ENCODE measurements around the gene GXYLT1.

Gene GXYLT1

GRCh38 chr12:42166501-42166900 lies 21.8 kb upstream of the GXYLT1 start:
- FAIRE-seq (no peak), DNase-seq (ENCODE audit: insufficient read length, low spot score) (no peak)
- TF ChIP-seq CTCF (IDR thresholded peaks at IDR 0.05; ENCODE audit: insufficient read depth, missing control alignments), result no peak

GRCh38 chr12:42163913-42164312 lies 19.2 kb upstream of the GXYLT1 start:
- TF ChIP-seq CTCF (IDR thresholded peaks at IDR 0.05; ENCODE audit: insufficient read depth, missing control alignments), result no peak
- FAIRE-seq, result peak; percentile 35
- DNase-seq (ENCODE audit: insufficient read length, low spot score), result no peak

- FAIRE-seq (no peak), DNase-seq (ENCODE audit: insufficient read length, low spot score) (no peak)
Measured at GRCh38 chr12:42162965-42163364, 18.3 kb upstream of the GXYLT1 start.

GRCh38 chr12:42162193-42162592 lies 17.5 kb upstream of the GXYLT1 start:
- no peak for DNase-seq (ENCODE audit: insufficient read length, low spot score)
- TF ChIP-seq CTCF (IDR thresholded peaks at IDR 0.05; ENCODE audit: insufficient read depth, missing control alignments), result no peak
- FAIRE-seq, result no peak

More at GRCh38 chr12:42162965-42163364, 18.3 kb upstream of the GXYLT1 start:
- no peak for TF ChIP-seq CTCF (IDR thresholded peaks at IDR 0.05; ENCODE audit: insufficient read depth, missing control alignments)

- FAIRE-seq (no peak), DNase-seq (ENCODE audit: insufficient read length, low spot score) (no peak)
- no peak for TF ChIP-seq CTCF (IDR thresholded peaks at IDR 0.05; ENCODE audit: insufficient read depth, missing control alignments)
Measured at GRCh38 chr12:42161529-42161928, 16.9 kb upstream of the GXYLT1 start.

GRCh38 chr12:42156232-42156631 lies 11.6 kb upstream of the GXYLT1 start:
- DNase-seq (ENCODE audit: insufficient read length, low spot score), result no peak
- no peak for FAIRE-seq
- no peak for TF ChIP-seq CTCF (IDR thresholded peaks at IDR 0.05; ENCODE audit: insufficient read depth, missing control alignments)

- FAIRE-seq (no peak), DNase-seq (ENCODE audit: insufficient read length, low spot score) (no peak)
- TF ChIP-seq CTCF (IDR thresholded peaks at IDR 0.05; ENCODE audit: insufficient read depth, missing control alignments), result peak; percentile 5
Measured at GRCh38 chr12:42145552-42146215, 1.0 kb upstream of the GXYLT1 start.

All from D721Med (cell line).